Testis (tissue), 3 donors: ENCODE data around the gene RTP3. TPM values are rescaled to one million over a fixed set of nuclear protein-coding genes. Genes with fewer than 3 reads are reported as not detected.
"Not testable (repeated sequence)": the region's sequence is repeated elsewhere in the genome, so short reads cannot be mapped to it uniquely, and the experiment has no call there.

ENCODE experiments used
- DNase-seq: peaks from one replicate; pipeline ENCODE4 v3.0.0-alpha.2; 2019
- H3K27ac ChIP-seq, 2 donors: fragments of 200-600 bp; sonication (generic); one replicate each; pipeline ENCODE4 v1.5.1; 2019
- H3K27me3 ChIP-seq: fragments of 200-600 bp; sonication (generic); one replicate; pipeline ENCODE4 v1.5.1; 2019
- H3K36me3 ChIP-seq: fragments of 200-600 bp; sonication (generic); one replicate; pipeline ENCODE4 v1.5.1; 2017; ENCODE audit warnings: low read depth; ENCODE audit errors: missing control alignments
- H3K4me1 ChIP-seq: fragments of 200-600 bp; sonication (generic); one replicate; pipeline ENCODE4 v1.5.1; 2019
- H3K4me3 ChIP-seq, 2 donors: fragments of 200-600 bp; sonication (generic); one replicate each; pipeline ENCODE4 v1.5.1; 2017 to 2019
- H3K9me3 ChIP-seq: fragments of 200-600 bp; sonication (generic); one replicate; pipeline ENCODE4 v1.5.1; 2017
- CTCF ChIP-seq, 3 experiments: fragments of 450-650 bp in 2 of 3; fragments of 200-600 bp in 1 of 3; sonication (generic) in 1 of 3; IDR thresholded peaks; one replicate each; pipeline ENCODE4 v1.5.1; 2016 to 2019; ENCODE audit warnings: antibody characterized with exemption in 3 of 3, mild to moderate bottlenecking in 2 of 3, moderate library complexity in 1 of 3
- POLR2A ChIP-seq: fragments of 450-650 bp; IDR thresholded peaks from one replicate; pipeline ENCODE4 v1.6.1; 2017; ENCODE audit warnings: antibody characterized with exemption, mild to moderate bottlenecking, moderate library complexity
- WGBS, 2 donors: methylation state at CpG; one replicate each; pipeline ENCODE4 v1.1.5; 2018; 5-methylcytosine and 5-hydroxymethylcytosine counted together
- intact Hi-C: fragments of 100-400 bp; cut with DNase I; formaldehyde crosslinking; loops from one replicate; pipeline ENCODE4 v1.15.1; 2023; ENCODE audit warnings: low total_unique reads
- polyA plus RNA-seq: library from polyadenylated mRNA; stranded (reverse); fragments of 350-450 nt; fragmentation: Illumina TruSeq; extraction: RNeasy Lipid Tissue Mini Kit (QIAGEN cat#74804); gene quantifications from one replicate; pipeline ENCODE4 v1.2.3, GENCODE V29; 2014; ENCODE audit warnings: low read depth, low replicate concordance; ENCODE audit not compliant: insufficient read depth
- total RNA-seq, 2 donors: library from RNA; depleted of rRNA; stranded (reverse); fragments of >200 nt; gene quantifications; one replicate each; pipeline ENCODE4 v1.2.3, GENCODE V29; 2016

Gene RTP3
- total and polyA plus RNA-seq, 3 donors from 2014 or later, result 0.50 to 2.0 (median 1.1) TPM

GRCh38 chr3:46544771-46545503 is 47.2 kb downstream of the RTP3 start:
- no peak overlapping the region for H3K4me3 ChIP-seq
- no peaks in the 10 kb centered on the region for H3K4me1 ChIP-seq
- H3K9me3 ChIP-seq, result no peaks in the 10 kb centered on the region
- intact Hi-C loops, result no loop called here
- 90 to 93% methylated on average over 15 to 17 of the region's 17 CpGs for WGBS, 2 donors
- no peaks in the 10 kb centered on the region for H3K27me3 ChIP-seq
- TF ChIP-seq CTCF (IDR thresholded peaks at IDR 0.05) (no peak), POLR2A (no peak)
- no peaks in the 10 kb centered on the region for H3K36me3 ChIP-seq
- no peak for DNase-seq
- no peak overlapping the region for H3K27ac ChIP-seq

GRCh38 chr3:46545818-46546630 is 48.2 kb downstream of the RTP3 start:
- TF ChIP-seq CTCF (IDR thresholded peaks at IDR 0.05) (no peak), POLR2A (no peak)
- intact Hi-C loops, result no loop called here
- WGBS, 2 donors, result 87 to 90% methylated on average over 6 of the region's 6 CpGs
- Histone ChIP-seq H3K27me3 (no peaks in the 10 kb centered on the region), H3K27ac (no peak overlapping the region), H3K4me3 (no peak overlapping the region), H3K36me3 (no peaks in the 10 kb centered on the region), H3K9me3 (no peaks in the 10 kb centered on the region), H3K4me1 (no peaks in the 10 kb centered on the region)
- DNase-seq, result no peak

GRCh38 chr3:46546896-46547440 is 49.2 kb downstream of the RTP3 start:
- no peaks in the 10 kb centered on the region for H3K27me3 ChIP-seq
- H3K9me3 ChIP-seq, result no peaks in the 10 kb centered on the region
- 75 to 91% methylated on average over 1 of the region's 1 CpG for WGBS, 2 donors
- no peak overlapping the region for H3K27ac ChIP-seq
- H3K4me3 ChIP-seq, result no peak overlapping the region
- no peak for DNase-seq
- H3K36me3 ChIP-seq, result no peaks in the 10 kb centered on the region
- H3K4me1 ChIP-seq, result no peaks in the 10 kb centered on the region
- intact Hi-C loops, result no loop called here
- no peak for TF ChIP-seq POLR2A
- no peak for TF ChIP-seq CTCF (IDR thresholded peaks at IDR 0.05)

GRCh38 chr3:46548611-46549010 is 50.8 kb downstream of the RTP3 start:
- H3K4me1 ChIP-seq, H3K27ac ChIP-seq, DNase-seq, H3K36me3 ChIP-seq, H3K4me3 ChIP-seq, H3K27me3 ChIP-seq, H3K9me3 ChIP-seq, intact Hi-C loops: not testable (repeated sequence)
- 97% methylated on average over 3 of the region's 3 CpGs for WGBS, 2 donors

- TF ChIP-seq CTCF (IDR thresholded peaks at IDR 0.05) (no peak), POLR2A (no peak)
- 62 to 72% methylated on average over 4 of the region's 4 CpGs for WGBS, 2 donors
- H3K27me3 ChIP-seq, result no peaks in the 10 kb centered on the region
- intact Hi-C loops, result no loop called here
- H3K27ac ChIP-seq, result no peak overlapping the region
- H3K4me3 ChIP-seq, result no peak overlapping the region
- no peak for DNase-seq
- no peaks in the 10 kb centered on the region for H3K4me1 ChIP-seq
- no peaks in the 10 kb centered on the region for H3K9me3 ChIP-seq
- H3K36me3 ChIP-seq, result no peaks in the 10 kb centered on the region
These were observed 51.7 kb downstream of the RTP3 start for GRCh38 chr3:46549408-46549904.
